ENCODE measurements around the gene BRD7. TPM values are rescaled to one million over a fixed set of nuclear protein-coding genes. Genes with fewer than 3 reads are reported as not detected.

BRD7 gene
- polyA plus RNA-seq (2013, experiment 1 of 2; ENCODE audit: insufficient read length) = 57.9 TPM
- polyA plus RNA-seq (2013, experiment 2 of 2; ENCODE audit: insufficient read length) = 54.7 TPM

GRCh38 chr16:50368410-50369132 is at the start of gene BRD7:
BRD7 (minus strand) TSS chr16:50368988; CDS start chr16:50368774, 214 bp downstream.
- DNase-seq = peak; percentile 69

GRCh38 chr16:50416388-50416787 is 47.6 kb upstream of the BRD7 start:
- no peak for DNase-seq

- DNase-seq = no peak
Measured at GRCh38 chr16:50414152-50414551, 45.4 kb upstream of the BRD7 start.

- no peak for DNase-seq
Measured at GRCh38 chr16:50411034-50411433, 42.2 kb upstream of the BRD7 start.

- no peak for DNase-seq
Measured at GRCh38 chr16:50408001-50408561, 39.3 kb upstream of the BRD7 start.

- DNase-seq = no peak
Measured at GRCh38 chr16:50407351-50407750, 38.6 kb upstream of the BRD7 start.

- DNase-seq = no peak
Measured at GRCh38 chr16:50403491-50403890, 34.7 kb upstream of the BRD7 start.

GRCh38 chr16:50402298-50402895 is 33.6 kb upstream of the BRD7 start:
- DNase-seq = no peak

GRCh38 chr16:50401355-50401754 is 32.6 kb upstream of the BRD7 start:
- no peak for DNase-seq

- no peak for DNase-seq
Measured at GRCh38 chr16:50400967-50401348, 32.2 kb upstream of the BRD7 start.

- DNase-seq = no peak
Measured at GRCh38 chr16:50400312-50400966, 31.7 kb upstream of the BRD7 start.

- no peak for DNase-seq
Measured at GRCh38 chr16:50399411-50399810, 30.6 kb upstream of the BRD7 start.

GRCh38 chr16:50398336-50398735 is 29.5 kb upstream of the BRD7 start:
- no peak for DNase-seq

GRCh38 chr16:50396761-50397535 is 28.2 kb upstream of the BRD7 start:
- DNase-seq = peak; percentile 20

- no peak for DNase-seq
Measured at GRCh38 chr16:50395763-50396710, 27.2 kb upstream of the BRD7 start.

GRCh38 chr16:50393858-50394802 is 25.3 kb upstream of the BRD7 start:
- DNase-seq = no peak

GRCh38 chr16:50393416-50393815 is 24.6 kb upstream of the BRD7 start:
- no peak for DNase-seq

GRCh38 chr16:50390914-50391716 is 22.3 kb upstream of the BRD7 start:
- peak; percentile 13 for DNase-seq

- DNase-seq = no peak
Measured at GRCh38 chr16:50390371-50390771, 21.6 kb upstream of the BRD7 start.
